Stimulated activated CD4-positive, alpha-beta T cell treated with anti-CD3 and anti-CD28 coated beads, Interleukin-4, amount 100 ng/mL, for 4 hours (primary cell): ENCODE data around the gene NEK6.

Source experiments
- DNase-seq, 2 experiments: peaks; one replicate each; pipeline ENCODE4 v3.0.0-alpha.2; 2020

NEK6 gene

DNA sequence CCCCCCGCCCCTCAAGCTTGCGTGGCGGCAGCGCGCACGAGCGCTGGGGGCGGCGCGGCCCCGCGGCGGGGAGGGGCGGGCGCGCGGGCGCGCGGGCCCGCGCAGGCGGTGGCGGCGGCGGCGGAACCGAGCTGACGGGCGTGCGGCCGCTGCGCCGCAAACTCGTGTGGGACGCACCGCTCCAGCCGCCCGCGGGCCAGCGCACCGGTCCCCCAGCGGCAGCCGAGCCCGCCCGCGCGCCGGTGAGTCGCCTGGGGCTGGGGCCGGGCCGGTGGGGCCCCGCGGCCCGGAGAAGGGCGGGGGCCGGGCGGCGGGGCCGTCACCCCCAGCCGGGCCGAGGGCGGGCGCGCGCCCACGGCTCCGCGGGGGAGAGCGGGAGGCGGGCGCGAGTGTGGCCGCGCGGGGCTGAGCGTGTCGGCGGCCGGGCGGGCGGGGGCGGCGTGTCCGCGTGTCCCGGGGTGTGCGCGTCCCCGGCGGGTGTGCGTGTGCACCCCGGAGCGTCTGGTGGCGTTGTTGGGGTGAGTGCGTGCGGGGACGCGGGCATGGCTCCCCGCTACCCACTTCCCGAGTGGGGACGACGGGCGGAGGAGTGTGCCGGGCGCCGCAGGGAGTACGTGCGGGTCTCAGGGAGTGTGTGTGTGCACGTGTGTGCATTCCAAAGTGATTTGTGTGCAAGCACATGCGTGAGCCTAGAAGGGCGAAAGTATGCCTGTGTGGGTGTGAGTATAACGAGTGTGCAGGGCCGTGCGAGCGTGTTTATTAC is at the start of gene NEK6:
Gene NEK6, plus strand, starts transcription at position 106 of the 763 bp plus-strand sequence. CDS start 44,016 bp downstream, outside the sequence.
- DNase-seq, result peak; percentile 15 to 28

DNA sequence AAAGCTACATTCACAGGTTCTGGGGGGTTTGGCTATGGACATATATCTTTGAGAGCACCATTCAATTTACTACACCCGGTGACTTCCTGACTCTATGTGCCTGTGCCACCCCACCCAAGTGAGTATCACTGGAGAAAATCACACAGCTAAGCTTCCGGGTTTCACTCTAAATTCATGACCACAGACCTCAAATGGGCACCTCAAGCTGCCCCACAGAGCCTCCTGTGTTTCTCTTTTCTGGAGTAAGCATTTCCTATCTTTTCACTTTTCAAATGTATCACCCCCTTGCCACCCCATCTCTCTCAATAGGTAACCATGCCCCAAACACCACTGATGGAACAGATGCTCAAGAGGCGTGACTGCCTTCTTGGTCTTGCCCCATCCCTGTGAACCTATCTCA is 49.2 kb upstream of the NEK6 start:
- DNase-seq, result no peak

DNA sequence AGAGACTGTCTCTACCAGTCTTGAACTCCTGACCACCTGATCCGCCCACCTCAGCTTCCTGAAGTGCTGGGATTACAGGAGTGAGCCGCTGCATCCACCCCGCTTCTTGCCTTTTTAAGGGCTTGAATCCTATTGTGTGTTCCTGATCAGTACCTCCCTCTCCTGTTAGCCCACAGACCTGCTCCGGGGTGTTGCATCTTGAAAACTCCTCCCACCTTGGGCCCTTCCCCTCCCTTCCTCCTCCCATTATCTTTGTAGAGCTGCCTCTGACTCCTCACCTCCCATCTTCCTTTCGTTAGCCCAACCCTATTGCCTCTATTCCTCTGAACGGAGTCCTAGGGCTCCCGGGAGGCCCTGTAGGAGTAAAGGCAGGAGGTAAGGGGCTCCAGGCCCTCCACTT is 48.5 kb upstream of the NEK6 start:
- no peak for DNase-seq

DNA sequence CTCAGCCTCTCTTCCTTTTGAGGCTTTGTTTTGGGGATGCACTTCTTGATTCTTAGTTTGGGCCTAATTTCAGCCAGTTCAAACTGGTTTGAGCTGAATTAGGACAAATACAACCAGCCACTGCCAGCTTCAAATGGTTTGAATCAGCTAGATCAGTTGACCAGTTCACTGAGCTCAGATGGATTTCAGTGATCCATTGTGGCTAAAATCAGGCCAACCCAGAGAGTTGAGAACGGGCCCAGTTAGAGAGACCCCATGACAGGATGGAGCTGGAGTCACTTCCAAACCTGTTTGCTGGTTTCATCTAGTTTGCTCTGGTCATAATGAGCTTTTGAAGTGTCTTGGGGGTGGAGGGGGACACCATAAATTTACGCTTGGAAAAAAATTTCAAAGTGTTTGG is 48.0 kb upstream of the NEK6 start:
- no peak for DNase-seq

DNA sequence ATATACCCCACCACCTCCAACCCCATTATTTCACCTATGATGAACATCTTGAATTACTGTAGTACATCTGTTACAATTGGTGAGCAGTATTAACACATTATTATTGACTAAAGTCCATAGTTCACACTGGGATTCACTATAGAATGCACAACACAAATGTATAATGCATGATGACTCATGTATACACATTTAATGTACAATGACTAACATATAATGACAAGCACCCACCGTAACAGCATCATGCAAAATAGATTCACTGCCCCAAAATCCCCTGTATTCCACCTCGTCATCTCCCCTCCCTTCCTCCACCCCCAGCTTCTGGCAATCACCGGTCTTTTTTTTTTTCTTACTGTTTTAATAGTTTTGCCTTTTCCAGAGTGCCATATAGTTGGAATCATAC is 47.1 kb upstream of the NEK6 start:
- DNase-seq, result peak; percentile 31 to 34

DNA sequence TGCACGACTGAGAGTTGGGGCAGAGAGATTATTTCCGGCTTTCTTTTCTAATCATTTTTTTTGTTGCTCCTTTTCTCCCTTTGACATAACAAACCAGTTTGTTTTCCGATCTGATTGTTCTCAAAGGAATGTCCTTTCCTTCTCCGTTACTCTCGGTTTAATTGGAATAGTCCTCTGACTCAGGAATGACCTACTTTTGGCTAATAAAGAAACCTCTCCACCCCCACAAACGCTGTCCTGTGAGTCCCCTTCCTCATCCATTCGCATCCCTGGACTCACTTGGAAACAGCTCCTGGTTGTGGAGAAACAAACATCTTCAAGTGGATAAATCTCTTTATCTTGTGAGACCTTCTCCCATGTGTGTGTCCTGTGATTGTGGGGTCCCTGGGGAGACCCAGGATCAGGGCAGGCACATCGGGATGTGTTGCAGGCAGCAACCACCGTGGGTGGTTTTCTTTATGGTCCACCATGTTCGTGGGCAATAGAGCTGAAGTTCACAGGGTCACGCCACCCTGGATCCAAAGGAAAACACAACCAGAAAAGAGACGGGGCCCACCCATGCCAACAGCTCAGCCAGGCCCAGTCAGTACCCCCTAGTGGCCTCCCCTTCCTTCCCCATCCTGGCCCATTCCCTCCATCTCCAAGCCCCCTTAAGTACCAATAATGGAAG is 45.2 kb upstream of the NEK6 start:
- DNase-seq, result no peak

DNA sequence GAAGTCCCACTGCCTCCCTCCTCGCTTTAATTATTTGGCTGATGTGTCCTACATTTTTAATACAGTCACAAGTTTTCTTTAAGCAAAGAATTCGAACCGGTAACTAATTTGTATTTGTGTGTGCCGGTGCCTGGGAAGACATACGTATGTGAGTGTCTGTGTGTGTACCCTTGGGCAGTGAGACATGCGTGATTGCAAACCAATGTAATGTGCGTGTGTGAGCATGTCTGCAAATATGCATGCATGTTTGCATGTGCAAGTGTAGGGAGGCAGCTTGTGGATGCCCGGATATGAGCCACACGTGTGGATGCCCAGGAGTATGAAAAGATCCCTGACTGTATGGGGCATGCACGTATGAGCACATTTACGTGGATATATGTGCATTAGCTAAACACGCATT is 44.4 kb upstream of the NEK6 start:
- DNase-seq, result no peak

DNA sequence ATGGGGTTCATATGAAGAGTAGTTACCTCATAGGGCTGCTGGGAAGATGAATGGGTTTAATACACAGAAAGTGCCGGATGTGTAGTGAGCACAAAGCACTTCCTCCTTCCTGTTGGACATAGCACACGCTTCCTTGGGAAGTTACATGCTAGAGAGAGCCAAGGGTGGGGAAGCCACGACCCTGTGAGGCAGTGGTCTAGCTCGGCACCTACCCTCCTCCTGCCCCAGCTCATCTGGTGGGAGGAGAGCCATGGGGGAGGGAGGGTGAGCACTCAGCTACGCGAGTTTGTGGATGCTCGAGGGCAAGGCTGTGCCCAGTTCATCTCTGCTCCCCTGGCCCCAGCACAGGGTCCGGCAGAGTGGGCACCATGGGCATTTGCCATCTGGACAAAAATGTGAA is 43.6 kb upstream of the NEK6 start:
- DNase-seq, result no peak

DNA sequence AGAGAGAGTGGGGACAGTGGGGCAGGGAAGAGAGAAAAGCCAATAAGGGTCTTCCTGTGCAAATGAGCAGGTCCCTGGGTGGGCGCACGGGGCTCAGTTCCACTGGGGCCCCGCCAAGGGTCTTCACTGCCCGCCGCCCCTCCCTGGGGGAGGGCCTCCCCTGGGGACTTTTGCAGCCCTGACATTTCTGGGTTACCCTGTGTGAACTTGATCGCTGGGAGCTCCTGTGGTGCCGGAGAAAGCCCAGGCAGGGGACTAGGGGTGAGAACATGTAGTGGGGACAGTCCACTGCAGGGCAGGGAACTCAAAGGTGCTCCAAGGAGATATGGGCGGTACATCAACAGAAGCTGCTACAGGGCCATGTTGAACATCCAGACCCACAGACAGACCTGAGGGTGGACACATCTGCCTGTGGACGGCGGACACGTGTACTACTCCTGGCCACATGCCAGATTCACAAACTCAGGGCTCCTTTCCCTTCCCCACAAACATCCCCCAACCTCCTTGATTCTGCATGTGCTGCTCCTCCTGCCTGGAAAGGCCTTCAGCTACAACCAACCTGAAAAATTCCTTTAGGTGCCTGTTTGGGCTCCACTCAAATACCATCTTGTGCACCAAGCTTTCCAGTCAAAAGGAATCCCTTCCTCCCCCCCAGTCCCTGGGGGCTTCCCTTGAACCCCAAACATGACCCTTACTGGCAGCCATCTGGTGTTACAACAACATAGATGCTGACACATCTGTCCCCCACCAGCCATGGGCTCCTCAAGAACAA is 43.0 kb upstream of the NEK6 start:
- DNase-seq, result no peak

DNA sequence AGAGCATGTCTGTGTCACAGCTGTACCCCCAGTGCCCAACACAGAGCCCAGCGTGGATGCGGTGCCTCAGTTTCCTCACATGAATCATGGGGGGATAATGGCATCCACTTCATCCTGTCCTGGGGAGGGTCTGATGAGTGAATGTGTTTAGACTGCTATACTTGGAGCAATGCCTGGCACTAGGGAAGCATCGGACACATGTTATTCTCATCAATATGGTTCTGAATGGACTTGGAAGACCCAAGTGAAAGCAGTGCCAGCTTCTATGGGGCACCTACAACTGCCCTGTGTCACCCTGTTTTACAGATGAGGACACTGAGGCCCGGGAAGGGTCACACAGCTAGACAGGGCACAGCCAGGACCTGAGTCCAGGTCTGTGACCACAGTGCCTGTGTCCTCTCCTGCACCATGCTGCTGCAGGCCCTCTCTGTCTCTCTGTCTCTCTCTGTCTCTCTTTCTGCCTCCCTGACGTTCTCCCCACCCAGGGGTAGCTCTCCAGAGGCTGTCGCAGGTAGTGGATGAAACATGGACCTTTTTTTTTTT is 42.3 kb upstream of the NEK6 start:
- no peak for DNase-seq

DNA sequence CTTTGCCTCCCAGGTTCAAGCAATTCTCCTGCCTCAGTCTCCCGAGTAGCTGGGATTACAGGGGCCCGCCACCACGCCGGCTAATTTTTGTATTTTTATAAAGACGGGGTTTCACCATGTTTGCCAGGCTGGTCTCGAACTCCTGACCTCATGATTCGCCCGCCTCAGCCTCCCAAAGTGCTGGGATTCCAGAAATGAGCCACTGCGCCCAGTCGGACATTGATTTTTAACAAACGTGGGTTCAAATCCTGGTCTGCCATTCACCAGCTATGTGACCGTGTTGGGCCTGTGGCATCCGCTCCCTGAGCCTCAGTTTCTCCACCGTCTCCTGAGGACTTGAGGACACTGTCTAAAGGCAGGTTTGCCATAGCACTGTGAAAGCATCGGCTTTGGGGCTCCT is 41.8 kb upstream of the NEK6 start:
- no peak for DNase-seq

DNA sequence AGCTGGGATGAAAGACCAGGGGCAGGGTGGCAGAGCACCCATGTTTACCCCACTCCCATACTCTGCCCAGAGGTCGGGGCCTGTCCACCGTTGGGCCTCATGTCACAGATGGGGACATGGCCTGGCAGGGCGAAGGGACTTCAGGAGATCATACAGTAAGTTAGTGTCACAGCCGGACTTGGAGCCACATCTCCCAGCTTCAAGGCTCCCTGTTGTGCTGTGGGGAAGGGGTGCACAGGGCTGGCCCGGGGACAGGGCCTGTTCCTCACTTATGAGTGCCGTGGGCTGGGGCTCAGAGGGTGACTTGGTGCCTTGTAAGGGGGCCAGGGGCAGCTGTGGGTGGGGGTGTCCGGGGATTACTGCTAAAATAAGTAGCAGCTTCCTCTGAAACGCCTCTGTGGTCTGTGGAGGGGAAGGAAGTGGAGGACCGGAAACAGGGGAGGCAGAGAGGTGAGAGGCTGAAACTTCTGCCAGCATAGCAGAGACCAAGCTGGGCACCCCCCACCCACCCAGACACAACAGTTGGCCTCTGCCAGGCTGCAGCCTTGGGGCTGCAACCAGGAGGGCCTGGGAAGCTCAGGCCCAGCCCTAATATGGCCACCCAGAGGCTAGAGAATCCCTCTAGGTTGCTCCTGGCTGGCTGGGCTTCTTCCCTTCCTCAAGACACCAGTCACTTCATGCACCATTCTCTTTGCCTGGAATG is 41.1 kb upstream of the NEK6 start:
- DNase-seq, result peak; percentile 51 to 53

DNA sequence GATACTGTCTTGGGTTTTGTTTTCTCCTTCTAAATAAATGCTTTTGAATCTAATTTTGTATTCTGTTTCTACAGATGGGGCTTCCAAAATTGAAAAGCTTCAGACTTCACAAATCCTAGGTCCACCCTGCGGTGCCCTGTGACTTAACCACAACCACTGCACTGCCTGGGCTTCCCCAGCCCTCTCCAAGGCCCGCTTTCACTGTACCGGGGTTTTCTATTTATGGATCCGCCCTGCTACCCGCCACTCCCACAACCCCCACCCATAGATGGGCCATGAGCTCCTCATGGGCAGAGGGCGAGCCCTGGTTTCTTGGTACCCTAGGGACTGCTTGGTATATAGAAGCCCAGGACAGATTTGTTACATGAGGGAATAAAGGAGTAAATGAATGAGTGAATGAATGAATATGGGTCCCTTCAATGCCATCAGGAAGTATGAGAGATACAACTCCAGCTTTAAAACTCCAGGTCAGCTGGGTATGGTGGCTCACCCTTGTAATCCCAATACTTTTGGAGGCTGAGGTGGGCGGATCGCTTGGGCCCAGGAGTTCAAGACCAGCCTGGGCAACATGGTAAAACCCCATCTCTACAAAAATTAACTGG is 39.8 kb upstream of the NEK6 start:
- no peak for DNase-seq

DNA sequence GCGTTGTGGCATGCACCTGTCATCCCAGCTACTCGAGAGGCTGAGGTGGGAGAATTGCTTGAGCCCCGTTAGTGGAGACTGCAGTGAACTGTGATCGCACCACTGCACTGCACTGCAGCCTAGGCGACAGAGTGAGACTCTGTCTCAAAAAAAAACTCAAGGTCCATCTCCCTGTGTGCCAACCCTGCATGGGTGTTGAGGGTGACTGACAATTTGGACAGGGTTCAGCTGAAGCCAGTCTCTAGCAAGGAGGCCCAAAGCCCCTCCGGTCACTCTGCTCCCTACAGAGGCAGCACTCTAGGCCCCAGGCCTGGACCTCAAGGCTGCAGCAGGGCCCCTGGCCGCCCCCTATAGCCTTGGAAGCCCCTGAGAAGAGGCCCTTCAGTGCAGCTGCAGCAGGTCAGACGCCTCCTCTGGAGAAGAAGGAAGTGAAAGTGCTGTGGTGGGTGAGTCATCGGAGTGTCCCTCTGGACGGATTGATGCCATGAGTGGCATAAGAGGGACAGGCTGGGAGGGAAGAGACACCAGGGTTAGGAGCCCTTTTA is 39.2 kb upstream of the NEK6 start:
- no peak for DNase-seq

DNA sequence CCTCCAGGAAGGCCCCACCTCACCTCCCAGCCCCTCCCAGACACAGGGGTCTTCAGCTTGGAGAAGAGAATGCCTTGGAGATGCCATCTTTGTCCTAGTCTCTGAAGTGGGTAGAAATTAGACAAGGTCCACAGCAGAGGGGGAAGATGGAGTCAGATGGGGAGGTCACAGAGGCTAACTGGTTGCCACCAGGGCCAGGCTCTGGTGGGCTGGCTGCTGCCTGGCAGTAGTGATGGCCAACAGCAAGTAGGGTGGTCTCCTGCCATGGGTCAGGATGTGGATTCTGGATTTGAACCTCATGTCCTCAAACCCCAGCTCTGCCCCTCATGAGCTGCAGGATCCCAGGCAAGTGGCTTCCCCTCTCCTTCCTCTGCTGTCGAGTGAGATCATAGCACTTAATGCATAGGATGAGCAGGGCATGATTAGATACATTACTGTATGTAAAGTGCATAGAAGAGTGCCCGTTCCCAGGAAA is 38.7 kb upstream of the NEK6 start:
- no peak for DNase-seq

DNA sequence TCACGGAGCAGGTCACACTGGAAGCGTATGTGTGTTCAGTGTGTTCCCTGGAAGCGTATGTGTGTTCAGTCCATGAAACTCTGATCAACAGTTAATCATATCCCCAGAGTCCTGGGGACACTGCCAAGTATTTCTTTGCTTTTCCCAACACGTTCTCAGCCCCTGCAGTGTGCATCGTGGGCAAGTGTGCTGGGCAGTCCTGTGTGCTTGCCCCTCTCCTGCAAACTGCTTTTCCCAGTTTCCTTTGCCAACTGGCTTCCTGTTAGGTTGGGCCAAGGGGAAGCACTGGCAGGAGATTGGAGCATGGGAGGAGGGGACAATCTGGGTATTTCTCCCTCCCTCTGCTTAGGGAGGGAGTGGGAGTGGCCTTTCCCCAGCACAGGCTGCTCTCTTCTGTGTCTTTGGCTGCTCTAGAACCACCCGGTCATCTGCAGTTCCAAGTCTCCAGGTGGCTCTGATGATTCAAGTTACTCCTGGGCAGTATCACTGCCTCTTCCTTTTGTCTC is 36.8 kb upstream of the NEK6 start:
- DNase-seq, result no peak

DNA sequence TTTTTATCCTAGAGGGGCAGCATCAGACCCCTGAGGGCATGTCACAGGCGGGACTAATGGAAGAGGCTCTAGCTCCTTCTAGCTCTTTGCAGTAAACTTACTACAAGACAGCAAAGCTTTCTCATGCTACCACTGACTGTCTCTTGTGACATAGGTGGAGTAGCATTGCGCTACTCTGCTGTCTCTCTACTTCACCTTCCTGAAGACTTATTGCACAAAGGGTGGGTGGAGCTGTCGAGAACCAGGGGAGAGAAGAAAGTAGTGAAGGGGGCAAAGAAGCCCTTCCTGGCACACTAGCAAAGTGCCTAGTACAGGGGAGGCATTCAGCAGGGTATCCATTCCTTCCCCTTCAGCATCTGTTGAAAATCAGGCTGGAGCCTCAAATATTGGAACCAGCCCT is 36.1 kb upstream of the NEK6 start:
- no peak for DNase-seq

DNA sequence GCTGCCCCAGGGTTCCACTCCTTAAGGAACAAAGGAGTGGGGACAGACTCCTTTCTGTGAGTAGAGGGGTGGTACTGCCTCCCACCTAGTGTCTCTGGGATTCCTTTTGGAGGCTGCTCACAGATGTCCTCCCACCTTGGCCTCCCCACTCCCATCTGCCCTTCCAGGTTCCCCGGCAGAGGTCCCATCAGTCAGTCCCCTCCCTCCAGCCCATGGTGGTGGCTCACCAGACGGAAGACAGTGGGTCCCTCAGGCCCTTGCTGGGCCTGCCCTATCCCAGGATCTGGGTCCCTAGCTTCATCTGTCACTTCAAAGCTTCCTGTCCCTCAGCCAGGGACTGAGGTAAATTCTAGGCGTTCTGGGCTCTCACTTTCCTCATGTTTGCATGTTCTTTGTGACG is 35.6 kb upstream of the NEK6 start:
- no peak for DNase-seq

DNA sequence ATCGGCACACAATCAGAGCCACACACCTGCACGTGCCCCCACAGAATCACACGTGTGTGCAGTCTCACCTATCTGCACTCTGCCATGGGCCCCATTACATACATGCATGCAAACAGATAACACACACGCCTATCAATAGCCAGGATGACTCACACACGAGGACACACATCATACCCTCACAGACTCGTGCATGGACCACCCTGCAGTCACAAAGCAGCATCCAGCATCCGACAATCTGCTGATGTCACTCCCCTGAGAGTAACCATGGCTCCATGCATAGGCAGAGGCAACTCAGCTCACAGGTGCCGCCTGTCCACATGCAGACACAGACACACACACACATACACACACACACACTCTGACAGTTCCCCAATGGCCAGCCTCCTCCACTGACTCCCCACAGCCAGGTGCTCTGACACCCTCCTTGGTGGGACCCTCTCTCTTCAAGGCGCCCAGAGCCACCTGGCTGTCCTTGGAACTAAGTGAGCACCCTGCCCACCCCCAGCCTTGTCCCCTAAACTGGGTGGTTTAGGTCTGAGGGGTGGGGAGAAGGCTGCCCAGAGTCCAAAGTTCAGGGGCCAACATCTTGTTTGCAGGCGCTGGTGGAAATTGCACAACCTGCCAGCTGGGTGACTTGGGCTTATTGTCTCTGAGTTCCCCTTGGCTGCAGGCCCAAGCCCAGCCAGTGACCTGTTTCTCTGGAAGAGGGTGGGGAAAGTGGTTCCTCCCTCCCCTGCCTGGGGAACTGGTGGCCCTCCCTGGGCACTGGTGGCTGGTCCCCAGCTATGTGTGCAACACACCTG is 34.6 kb upstream of the NEK6 start:
- DNase-seq, result no peak

DNA sequence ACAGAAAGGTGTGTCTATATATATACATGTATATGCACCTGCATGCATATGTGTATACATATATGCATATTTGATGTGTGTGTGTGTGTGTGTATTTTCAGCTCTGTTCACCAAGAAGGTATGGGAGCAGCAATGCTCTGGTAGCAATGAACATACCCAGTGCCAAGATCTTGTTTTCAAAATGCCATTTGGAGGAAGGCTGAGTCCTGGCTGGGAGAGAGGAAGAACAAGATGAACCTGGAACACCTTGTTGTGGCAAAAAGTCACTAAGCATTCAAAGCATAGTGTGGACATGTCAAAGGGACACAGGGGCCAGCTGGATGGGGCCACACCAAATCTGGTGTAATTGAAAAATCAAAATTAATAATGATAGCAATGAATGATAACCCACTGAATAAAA is 31.8 kb upstream of the NEK6 start:
- no peak for DNase-seq

DNA sequence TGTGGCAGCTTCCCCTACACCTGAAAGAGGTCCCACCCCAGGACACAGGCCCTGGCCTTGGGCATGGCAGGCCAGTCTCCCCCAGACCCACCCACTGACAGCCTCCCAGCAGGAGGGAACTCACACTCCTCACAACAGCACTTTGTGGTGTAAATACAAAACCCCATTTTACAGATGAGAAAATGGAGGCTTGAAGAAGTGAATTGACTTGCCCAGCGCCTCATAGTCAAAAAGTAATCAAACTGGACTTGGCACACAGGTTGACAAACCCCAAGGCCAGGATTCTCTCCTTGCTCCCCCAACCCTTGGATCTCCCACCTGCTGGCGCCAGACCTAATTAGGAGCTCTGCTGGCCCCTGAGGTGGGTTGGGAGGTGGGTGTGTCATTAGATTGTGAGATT is 29.2 kb upstream of the NEK6 start:
- no peak for DNase-seq
